DMS 273 treated with DMSO at 0.1 percent for 48 hours (cell line): ENCODE data around the gene KIAA1755.

Experiments
- DNase-seq: peaks from one replicate; lab custom pipeline; 2025; lab: John Stamatoyannopoulos, UW

Gene KIAA1755

DNA sequence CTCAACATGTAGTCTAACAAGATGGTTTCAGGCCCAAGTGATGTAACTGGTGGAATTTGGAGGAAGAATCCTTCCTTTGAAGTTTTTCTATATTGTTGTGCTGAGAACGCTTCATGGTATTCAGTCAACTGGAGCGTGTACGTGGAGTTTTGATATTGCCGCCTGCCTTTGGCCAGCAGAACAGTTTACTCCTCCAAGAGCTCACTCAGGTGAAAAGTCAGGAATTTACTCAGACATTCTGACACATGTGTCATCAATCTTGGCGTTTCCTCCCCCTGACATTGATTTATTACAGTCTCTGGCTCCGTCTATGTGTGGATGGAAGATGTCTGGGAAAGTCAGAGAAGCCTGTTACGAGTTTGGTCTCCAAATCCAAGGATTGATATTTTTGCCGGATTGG, 76.4 kb downstream of the KIAA1755 start:
- no peak for DNase-seq

DNA sequence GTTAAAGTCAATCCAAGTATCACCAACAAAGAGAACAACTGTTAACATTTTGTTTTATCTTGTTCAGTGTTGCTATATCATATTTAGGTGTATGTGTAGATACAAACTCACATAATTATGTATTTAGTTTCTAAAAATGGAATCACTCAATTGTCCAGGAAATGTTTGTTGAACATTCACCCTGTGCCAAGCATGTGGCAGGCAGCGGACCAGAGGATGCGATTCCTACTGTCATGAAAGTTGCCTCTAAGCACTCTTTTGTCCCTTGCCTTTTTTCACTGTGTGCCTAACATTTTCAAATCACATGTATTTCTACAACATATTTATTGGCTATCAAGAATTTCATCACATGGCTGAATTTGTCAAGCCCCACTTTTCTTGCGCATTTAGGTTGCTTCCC, 78.6 kb downstream of the KIAA1755 start:
- no peak for DNase-seq

DNA sequence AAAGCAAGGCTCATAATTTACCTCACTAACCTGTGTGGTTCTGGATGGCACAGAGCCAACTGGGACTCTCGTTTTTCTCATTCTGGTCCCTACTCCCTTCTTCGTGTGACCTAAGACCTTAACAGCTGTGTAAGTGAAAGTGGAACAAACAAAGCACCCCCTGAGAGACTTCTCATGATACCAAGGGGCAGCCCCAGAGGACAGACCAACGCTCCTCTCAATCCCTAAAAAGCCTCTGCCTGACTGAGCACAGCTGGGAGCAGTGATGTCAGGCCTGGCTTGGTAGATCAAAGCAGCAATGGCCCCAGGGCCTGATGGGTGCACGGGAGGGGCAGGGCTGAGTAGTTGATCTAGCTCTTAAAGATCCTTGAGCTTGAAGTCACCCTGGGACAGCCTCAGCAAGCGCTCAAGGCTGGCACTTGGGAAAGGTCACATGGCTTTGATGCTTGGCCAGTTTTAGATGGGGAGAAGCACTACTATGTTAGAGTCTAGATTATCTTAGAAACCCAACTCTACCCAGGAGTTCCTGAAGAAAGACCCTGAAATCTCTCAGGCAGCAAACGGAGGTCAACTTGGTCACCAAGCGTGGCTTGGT, 79.2 kb downstream of the KIAA1755 start:
- DNase-seq, result no peak

DNA sequence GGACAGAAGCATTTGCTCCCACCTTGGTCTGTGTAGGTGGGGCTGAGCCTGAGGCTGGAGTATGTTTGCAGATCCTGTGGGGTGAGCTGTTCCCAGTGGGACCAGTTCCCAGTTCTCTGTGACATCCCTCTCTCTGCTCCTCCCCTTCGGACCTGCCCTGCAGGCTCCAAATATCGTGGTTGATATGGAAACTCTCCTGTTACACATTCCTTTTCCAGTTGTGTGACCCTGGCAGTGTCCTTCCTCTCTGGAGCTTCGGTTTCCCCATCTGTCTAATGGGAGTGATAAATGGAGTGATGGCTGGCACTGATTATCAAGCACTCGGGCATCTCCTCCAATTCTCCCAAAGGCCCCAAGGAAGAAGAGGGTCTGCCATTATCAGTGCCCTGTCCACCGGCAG, 79.8 kb downstream of the KIAA1755 start:
- DNase-seq, result no peak

DNA sequence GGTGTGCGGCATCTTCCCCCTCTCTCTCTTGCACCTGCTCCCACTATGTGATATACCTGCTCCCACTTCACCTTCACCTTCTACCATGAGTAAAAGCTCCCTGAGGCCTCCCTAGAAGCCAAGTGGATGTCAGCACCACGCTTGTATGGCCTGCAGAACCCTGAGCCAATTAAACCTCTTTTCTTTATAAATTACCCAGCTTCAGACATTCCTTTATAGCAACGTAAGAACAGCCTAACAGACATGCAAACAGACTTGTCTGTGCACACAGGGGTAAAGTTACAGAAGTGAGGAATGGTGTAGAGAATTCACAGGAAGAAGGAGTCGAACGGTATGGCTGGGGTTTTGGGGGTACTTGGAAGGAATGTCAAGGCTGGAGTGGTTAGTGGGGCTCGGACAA, 80.7 kb downstream of the KIAA1755 start:
- no peak for DNase-seq

DNA sequence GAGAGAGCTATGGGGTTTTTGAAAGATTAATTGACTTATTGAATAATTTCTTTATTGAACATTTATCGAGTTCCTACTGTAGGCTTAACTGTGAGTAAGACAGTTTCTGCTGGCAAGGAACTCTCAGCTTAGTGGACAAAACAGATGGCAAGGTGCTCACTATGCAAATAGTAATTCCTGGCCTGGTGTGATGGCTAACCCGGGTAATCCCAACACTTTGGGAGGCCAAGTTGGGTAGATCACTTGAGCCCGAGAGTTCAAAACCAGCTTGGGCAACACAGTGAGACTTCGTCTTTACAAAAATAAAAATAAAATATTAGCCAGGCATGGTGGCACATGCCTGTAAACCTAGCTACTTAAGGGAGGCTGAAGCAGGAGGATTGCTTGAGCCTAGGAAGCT, 82.0 kb downstream of the KIAA1755 start:
- DNase-seq, result no peak

DNA sequence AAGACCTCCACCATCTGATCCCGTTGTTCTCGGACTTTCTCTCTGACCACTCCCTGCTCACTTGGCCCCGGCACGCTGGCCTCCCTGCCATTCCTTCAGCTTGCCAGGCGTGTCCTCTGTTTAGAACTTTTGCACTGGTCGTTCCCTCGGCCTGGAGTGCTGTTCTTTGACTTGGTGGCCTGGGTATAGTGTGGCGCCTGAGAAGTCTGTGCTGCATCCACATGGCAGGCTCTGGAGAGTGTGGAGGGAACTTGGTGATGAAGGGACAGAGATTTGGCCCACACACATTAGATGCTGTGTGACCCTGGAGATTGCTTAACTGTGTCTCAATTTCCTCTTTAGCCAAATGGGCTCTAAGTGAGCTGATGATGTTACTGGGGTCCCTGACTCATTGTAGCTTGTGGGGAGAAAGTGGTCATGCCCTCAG, 82.5 kb downstream of the KIAA1755 start:
- no peak for DNase-seq

DNA sequence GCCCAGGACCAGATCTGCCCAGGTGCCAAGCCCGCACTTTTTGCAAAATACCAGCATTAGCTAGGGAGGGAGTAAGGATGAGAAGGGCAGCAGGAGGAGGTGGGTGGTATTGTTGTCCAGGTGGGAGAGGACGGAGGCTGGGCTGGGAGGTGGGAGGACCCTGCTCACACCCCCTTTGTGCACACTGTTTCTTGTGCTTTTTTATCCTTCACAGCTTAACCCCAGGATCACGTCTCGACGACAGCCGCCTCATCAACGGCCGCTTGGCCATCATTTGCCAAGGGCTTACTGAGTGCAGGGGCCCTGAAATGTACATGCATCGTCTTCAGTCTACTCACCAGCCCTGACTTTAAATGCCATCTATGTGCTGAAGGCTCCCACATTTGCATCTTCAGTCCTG, 83.3 kb downstream of the KIAA1755 start:
- no peak for DNase-seq

DNA sequence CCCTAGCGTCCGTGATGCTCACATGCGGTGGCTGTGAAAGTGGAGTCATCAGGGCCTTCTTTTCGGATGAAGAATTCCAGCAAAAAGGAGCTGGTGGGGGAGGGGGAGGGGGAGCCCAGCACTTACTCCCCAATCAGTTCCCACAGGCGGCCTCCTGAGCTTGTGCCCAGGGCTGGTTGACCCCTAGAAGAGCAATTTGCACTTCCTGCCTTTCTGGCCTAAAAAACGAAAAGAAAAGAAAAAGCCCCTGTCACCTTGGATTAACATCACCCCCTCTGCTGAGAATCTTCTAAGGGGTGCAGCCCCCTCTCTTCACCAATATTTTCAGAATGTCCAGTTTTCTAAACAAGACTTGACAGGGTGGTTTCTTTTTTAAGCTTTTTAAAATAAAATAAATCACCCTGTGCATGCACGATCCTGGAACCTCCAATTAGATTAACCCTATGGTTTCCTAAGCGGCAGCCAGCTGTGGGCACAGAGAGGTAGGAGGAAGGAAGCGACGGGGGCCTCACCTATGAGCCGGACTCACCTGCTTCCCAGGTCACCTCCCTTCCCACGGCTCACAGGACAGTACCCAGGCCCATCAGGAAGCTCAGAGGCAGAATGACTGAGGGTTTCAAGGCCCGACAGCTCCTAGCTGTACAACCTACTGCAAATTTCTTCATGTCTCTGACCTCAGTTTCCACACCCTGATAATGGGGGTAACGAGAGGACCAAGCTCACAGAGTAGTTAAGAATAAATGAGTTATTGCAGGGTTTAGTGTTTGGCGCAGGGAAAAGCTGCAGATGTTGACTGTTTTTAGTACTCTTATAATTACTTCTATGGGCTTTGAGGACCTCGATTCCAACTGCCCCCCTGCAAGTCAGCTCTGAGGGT, 85.0 kb downstream of the KIAA1755 start:
- DNase-seq, result no peak

DNA sequence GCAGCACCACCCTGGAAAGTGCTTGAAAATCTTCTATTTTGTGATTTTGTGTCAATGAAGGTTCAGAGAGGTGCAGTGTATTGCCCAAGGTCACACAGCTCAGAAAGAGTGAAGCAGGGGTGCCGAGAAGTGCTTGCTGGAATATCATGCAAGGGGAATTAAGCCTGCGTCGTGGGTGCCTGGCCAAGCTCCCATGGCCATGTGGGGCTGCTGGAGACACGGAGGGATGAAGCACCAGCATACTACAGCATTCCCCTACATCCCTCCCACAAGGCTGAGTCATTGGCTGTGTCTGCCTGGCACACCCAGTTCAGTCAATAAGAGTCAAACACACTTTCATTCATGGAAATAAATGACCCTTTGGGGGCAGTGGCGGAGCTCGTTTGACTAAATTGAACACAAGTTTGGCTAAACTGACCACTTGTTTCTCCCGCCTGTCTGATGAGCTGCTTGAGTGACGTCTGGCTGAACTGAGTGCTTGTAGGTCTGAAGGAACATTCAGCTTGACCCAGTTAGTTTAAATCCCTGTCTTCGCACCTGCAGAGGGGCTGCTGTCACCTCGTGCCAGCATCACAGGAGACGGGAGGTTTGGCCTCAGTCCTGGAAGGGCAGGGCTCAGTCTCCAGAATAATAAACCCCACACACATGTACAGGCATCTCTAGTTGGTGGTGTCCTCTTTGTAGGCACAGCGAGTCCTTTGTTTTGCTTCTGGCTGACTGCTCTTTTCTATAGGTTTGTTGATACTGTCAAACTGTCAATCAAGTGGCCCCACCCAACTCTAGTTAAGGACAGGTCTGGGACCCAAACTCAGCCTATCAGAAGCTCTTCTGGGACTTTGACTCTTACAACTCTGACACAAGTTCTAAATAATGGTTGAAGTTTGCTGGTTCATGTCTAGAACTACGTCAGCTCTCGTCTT, 87.0 kb downstream of the KIAA1755 start:
- DNase-seq, result no peak

DNA sequence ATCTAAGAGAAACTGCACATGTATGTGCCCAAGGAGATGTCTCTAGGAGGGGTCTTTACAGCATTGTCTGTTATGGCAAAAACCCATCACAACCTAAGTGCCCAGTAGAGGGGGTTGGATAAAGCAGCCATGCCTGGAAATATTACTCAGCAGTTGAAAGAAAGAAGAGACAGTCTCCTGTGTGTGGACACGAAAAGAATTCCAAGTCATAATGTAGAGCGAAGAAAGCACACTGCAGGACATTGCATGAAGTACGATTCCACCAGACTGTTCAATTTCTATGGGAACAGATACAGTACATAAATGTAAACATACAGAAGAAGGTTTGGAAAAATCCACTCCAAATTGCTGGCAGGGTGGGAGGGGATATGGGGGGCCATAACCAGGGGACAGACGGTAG, 88.1 kb downstream of the KIAA1755 start:
- DNase-seq, result no peak

DNA sequence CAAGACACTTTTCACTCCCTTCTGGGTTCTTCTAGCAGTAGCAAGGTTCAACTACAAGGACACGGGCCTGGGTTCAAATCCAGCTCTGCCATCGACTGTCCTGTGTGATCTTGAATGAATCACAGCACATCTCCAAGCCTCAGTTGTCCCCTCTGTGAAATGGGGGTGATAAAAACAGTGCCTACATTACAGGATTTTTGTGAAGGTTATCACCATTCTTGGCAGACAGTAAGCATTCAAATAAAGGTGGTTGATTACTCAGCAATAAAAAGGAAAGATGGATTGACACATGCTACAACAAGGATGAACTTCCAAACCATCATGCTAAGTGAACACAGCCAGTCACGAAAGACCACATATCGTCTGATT, 88.9 kb downstream of the KIAA1755 start:
- no peak for DNase-seq

DNA sequence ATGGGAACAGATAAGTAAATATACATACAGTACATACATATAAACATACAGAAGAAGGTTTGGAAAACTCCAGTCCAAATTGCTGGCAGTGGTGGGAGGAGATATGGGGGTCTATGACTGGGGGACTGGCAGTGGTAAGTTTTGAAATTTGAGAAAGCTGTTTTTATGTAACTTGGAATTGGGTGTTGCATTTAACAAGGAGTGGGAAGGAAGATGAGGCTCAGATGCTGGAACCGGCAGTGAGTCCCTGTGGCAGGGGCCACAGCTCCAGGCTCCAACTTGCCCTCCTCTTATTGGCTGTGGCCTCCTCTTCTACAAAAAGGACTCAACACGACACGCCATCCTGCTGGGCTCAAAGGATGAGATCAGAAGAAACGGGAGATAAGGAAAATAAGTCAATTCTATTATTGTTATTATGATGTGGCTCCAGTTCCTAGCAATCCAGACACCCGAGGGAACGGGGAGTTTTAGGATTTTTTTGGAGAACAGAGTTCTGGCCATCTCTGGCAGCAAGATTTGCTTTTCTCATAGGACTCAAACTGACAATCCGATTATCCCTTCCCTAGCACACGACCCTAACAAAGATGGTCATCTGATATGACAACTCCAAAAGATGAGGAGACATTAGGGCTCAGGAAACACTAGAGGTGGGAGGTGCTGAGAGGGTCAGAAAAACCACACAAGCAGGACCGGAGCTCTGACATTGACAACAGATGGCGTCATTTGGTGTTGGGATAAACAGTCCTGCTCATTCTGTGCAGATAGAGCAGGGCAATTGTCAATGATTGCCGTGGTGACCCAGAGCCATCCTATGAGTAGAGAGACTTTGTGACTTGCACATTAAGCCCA, 89.5 kb downstream of the KIAA1755 start:
- no peak for DNase-seq

DNA sequence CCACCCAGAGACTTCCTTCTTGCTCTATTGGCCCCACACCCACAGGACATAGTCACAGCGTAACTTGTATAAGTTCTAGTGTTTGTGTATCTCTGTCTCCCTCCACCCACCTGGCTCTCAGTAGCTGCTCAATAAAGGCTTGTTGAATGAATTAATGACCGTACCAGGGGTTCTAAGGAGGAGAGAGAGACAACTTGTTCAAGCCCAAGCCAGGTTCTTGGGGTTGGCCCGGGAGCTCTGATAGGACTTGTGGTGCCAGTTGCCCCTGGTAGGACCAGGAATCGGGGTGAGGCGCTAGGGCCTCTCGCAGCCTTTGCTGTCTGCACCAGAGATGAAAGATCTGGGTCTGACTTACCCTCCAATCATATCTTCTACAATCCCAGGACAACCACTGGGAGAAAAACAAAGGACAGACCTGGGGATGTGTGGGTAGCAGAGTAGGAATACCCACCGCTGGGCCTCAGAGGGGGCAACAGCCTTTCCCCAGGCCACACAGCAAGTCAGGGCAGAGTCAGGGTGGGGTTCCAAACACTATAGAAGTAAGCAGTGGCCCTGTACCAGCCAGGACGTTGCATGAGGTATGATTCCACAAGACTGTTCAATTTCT, 90.2 kb downstream of the KIAA1755 start:
- no peak for DNase-seq

DNA sequence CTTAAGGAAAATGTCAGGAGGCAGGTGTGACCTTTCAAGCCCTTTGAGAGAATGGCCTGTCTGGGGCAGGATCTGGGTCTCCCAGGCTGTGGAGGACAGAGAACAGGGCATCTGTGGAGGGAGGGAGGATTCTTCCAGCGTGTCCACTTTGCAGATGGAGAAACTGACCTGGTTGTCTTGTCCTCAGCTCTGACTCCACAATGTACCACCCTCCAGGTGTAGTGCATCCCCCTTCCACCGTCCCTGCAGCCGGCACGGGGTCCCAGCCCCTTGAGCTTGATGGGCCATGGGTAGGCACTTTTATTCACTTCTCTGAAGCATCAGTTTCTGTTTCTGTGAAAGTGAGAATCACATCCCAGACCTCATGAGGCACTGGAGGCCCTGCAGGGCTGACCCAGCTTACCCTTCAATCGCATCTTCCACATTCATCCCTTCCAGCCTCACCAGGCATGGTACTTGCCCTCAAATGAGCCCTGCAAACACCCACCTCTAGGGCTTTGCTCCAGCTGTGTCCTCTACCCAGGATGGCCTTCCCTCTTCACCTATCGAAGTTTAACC, 90.8 kb downstream of the KIAA1755 start:
- DNase-seq, result no peak

DNA sequence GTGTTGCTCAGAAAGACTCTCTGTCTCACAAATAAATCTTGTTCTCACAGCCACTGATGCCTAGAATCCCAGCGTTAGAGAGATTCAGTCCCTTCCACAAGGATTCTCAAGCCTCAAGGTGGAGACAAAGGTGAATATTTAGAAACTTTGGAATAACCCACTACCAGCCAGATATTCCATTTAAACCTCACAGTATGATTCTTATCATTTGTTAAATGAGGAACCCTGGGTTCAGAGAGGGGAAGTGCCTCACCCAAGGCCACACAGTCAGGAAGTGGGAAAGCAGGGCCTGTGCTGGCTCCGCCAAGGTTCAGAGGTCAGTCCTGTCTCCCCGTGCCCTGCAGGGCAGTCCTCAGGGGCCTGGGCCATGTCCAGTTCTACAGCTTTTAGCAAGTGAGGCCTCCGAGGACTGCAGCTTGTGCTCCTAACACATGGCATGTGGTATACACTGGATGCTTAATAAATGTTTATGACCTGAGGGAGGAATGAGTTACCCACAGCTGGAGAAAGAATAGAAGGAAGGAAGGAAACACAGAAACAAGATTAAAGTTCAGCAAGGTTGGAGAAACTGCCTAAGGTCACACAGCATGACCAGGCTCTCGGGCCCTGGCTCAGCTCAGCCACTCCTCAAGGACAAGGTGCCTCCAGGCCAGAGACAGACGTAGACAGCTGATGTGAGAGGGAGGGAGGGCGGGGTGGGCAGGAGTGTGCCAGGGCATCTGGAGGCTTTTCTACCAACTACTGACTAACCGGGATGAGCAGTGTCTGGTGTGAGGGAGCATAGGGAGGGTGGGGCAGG, 91.5 kb downstream of the KIAA1755 start:
- DNase-seq, result no peak

DNA sequence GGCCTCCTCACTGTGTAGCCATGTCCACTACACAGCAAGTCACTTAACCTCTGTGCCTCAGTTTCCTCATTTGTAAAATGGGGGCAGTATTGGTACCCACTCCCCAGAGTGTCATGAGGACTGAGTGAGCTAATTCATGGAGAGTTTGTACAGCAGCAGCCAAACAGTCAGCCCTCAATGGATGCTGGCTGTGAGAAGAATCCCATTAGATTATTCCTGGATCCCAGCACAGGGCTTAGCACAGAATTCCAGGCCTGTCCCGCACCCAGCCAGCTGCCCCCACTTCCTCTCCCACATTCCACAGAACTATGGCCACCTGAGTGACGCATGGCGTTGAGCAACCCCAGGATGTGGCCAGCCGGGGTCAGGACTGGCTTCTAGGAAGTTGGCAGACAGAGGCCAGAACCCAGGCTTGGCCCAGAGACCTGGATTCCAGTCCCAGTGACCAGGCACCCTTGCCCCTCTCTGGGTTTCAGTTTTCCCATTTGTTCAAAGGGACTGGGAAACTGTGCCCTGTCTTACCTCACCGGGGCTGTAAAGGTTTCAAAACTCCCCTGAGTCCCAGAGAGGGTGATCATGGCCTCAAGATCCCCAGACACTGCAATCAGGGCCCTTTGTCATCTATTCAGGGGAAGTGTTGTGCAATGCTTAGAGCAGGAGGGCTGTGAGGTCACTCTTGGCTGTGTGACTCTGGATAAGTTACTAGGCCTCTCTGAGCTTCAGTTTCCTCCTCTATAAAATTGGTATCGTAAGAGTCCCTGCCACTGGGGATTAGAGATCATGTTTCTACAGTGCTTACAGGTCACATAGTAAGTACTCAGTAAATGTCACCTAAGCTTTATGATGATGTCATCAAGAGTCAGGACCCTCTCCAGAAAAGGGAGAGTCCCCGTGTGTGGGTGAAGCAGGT, 92.4 kb downstream of the KIAA1755 start:
- no peak for DNase-seq

DNA sequence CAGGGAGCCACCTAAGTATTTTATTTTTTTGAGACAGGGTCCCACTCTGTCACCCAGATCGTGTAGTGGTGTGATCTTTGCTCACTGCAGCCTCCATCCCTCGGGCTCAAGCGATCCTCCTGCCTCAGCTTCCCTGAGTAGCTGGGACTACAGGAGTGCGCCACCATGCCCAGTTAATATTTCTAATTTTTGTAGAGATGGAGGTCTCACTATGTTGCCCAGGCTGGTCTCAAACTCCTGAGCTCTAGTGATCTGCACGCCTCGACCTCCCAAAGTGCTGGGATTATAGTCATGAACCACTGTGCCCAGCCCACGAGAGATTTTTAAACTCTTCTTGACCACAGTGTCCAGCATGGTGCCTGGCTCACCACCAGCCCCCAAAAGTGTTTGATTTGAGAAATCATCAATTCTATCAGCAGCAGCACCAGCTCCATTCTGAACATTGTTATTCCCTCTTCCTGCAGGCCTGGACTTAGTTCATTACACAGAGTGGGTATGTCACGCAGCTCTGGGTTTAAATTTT, 93.1 kb downstream of the KIAA1755 start:
- DNase-seq, result no peak

DNA sequence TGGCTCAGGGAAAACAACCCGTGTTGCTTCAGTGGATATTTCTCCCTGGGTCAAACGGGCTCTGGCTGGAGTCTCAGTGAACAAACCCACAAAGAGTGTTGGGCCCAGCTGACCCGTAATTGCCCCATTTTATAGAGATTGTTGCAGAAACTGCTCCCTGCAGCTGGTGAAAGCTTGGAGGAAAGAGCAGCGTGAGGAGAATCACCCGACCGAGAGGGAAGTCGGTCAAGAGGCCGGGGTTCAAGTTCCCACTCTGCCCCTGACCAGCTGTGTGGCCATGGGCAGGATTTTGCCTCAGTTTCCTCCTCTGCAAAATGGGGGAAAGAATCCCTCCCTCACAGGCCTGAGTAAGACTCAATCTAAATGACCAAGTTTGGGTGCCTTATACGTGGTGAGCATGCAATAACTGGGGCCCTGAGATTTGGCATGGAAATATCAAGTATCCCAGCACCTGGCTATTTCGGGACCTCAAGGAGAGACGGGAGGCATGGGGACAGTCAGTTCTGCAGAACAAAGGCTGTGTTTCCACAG, 93.8 kb downstream of the KIAA1755 start:
- DNase-seq, result no peak
